Stimulated activated CD4-positive, alpha-beta T cell treated with anti-CD3 and anti-CD28 coated beads, Interleukin-12 subunit alpha, Interleukin-12 subunit beta, amount 100 ng/mL, for 24 hours (primary cell): ENCODE data around the gene FNBP1.

Source experiments
- DNase-seq, 2 experiments: peaks; one replicate each; pipeline ENCODE4 v3.0.0-alpha.2; 2020; ENCODE audit warnings: low read depth in 2 of 2

FNBP1 gene

DNA sequence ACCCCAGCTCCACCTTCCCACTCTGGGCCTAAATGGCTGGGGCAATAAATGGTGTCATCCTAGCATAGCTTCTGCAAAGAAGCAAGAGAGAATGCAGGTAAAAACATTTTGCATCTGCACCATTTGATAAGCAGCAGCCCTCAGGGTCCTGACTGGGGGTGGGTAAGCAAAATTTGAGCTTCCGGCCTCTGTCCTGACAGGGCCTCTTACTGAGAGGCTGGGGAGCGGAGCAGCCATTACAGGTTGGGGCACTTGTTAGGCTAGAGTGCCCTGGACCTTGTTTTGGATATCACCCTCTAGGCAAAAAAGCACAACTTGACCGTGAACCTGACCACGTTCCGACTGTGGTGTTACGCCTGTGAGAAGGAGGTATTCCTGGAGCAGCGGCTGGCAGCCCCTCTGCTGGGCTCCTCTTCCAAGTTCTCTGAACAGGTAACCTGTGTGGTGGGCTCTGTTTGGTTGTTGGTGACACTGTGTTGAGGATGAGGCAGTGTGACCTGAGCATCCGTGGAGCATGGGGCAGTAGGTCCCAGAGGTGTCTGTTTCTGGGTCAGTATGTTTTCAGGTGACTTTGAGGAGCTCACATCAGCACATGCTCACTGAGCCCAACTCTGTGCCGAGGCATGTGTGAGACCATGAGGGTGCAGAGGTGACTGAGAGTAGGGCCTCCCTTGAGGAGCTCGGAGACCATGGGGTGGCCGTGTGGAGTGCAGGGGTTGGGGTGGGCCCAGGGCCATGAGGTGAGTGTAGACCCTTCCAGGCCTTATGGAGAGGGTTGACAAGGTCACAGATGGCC lies 184.6 kb downstream of the FNBP1 start:
- no peak for DNase-seq

- DNase-seq: no peak
Observed at GRCh38 chr9:129857207-129857606, 185.8 kb downstream of the FNBP1 start.

DNA sequence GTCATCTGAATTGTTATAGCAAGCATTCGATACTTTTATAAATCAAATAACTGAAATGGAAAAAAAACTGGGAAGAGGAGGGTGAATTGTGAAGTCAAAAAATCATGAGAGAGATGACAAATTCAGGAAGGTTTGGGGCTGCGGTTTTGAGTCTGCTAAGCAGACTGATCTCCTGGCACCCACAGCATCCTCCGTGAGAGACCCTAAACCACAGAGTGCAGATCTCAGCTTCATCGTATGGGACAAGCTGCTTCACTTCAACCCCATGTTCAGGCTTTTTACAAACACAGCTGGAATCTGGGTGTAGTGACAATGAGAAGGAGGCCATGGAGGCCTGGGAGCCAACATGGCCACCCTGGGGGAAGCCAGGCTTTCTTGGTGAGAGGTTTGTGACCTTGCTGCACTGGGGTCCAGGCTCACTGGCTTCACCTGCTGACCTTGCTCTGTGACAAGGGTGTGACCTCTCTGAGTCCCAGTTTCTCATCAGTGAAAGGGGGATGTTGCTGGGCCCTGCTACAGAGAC lies 188.3 kb downstream of the FNBP1 start:
- no peak for DNase-seq

GRCh38 chr9:129853614-129854013 lies 189.4 kb downstream of the FNBP1 start:
- DNase-seq: no peak

DNA sequence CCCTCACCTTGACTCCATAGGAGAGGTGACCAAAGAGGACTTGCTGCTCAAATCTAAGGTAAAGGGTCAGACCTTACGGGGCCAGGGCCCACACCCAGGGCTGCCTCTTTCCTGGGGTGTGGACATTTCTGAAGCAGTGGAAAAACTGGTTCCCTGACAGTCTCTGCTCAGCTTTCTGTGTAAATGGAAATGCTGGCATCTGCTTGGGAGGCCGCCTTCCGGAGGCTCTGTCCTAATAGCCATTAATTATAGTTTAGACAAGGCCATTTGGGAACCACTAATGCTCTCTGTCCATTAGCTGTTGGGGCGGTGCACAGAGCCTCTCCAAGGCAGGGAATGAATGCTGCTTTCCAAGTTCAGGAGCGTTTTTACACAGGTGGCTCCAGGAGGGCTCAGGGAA lies 190.4 kb downstream of the FNBP1 start:
- no peak for DNase-seq

DNA sequence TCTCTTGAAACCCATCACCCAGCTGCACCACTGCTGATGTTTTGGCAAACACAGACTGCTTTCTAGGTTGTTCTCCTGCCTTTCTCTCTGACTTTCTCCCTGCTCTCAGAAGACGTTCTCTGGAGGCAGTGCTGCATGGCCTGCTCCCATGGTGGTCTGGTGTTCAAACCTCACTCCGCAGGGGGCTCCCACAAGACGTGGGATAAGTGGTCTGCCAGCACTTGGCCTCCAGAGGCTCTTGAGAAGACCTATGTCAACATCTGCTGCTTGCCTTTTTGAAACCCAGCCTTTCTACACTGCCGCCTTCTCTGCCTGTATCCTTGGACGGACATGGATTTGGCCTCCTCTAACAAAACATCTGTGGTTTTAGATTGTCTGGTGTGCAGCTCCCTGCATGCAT lies 191.2 kb downstream of the FNBP1 start:
- DNase-seq: no peak

GRCh38 chr9:129850821-129851550 lies 192.0 kb downstream of the FNBP1 start:
- DNase-seq: no peak

DNA sequence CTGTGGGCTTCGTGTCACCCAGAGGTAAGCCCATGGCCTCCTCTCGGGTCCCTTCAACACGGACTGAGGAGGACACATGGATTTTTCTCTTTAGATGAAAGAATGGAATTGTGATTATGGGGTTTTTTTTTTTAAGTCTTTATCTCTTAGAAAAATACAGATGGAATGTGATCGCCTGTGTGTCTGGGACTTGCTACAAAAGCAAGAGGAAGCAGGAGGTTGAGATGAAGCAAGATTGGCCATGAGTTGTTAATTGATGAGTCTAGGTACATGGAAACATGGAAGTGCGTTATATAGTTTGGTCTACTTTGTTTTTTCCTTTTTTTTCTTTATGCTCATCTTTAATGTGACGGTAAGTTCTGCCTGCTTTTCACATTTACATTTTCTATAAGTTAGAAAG lies 193.1 kb downstream of the FNBP1 start:
- no peak for DNase-seq

DNA sequence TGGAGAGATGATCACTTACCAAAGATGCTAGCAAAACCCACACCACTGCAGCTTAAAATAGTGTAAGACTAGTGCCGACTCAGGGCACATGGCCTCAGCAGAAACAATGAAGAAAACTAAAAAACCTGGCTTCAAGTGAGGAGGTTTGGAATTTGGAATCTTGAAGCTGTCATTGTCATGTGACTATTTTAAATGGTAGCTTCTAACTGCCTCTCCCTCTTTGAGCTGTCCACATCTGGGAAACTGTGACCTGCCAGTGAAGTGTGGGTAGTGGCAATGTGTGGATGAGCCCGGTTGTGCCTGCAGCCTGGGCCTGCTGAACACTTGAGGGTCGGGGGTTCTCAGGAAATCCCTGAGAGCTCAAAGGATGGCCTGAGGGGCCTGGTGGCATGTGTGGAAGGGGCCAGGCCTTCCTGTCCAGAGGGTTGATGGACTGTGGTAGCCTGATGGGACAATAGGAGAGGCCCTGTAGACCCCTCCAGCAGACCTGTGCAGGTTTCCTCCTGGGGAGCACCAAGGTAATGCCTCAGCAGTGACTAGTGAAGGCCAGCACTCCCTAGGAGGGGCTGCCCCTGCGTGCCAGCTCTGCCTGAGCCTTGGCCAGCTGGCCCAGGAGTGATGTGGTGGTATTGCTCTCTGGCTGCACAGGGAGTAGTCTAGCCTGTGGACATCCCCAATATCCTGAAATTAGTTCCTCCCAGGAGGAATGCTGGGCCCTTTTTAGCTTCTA lies 194.1 kb downstream of the FNBP1 start:
- DNase-seq: no peak

DNA sequence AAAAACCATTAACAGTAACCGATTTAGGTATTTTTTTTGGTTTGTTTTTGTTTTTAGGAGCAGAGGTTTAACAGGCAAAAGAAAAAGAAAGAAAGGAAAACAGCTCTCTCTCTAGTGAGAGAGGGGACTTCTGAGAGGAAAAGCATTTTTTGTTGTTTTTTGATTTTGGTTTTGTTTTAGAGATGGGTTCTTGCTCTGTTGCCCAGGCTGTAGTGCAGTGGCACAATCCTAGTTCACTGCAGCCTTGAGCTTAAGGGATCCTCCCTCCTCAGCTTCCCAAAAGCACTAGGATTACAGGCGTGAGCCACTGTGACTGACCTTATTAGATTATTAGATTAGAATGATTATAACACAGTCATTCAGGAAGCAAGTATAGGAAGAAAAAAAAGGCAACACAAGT lies 197.6 kb downstream of the FNBP1 start:
- DNase-seq: no peak

- no peak for DNase-seq
Observed at GRCh38 chr9:129841071-129841470, 201.9 kb downstream of the FNBP1 start.

- no peak for DNase-seq
Observed at GRCh38 chr9:129840034-129840433, 203.0 kb downstream of the FNBP1 start.

- DNase-seq: no peak
Observed at GRCh38 chr9:129839324-129840023, 203.5 kb downstream of the FNBP1 start.

DNA sequence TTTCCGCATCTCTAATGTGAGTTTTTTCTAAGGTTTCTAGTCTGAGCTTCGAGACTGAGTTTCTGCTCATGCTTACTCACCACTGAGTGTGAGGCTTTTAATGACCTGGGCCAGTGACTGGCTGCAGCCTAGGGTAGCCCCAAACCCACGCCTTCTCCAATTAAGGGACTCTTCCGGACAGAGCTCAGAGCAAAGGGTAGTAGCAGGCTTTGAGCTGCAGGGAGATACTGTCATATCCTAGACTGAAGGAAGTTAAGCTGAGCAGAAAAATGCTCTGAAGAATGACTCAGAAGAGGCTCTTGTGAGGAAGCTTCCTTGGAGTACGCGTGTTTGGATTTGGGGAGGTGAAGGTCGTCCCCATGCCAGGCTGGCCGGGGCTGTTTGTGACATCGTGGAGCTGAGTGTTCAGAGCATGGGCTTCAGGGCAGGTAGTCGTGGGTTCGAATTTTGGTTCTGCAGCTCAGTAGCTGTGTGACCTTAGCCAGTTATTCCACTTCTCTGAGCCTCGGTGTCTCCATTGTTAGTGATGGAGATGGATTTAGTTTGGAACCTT lies 204.2 kb downstream of the FNBP1 start:
- peak in 1 of 2 experiments; percentile 33 for DNase-seq
